ENCODE data around the gene ANKRD22. TPM values are rescaled to one million over a fixed set of nuclear protein-coding genes. Genes with fewer than 3 reads are reported as not detected.

Gene ANKRD22
- total RNA-seq, 1 experiment from 2014 or later: not detected

GRCh38 chr10:88852327-88852726, 683 bp upstream of the ANKRD22 start:
- POLR2A ChIA-PET (ENCODE audit: low non-redundant PET): no interaction called here
- no peak overlapping the region for H3K4me3 ChIP-seq (ENCODE audit: low read depth, low read length, poor library complexity, severe bottlenecking)
- H3K27ac ChIP-seq (ENCODE audit: low read depth, low read length, poor library complexity, severe bottlenecking): no peak overlapping the region
- intact Hi-C loops (cut with micrococcal nuclease; ENCODE audit: unreplicated experiment): no loop called here
- TF ChIP-seq EZH2 (IDR thresholded peaks at IDR 0.05; ENCODE audit: borderline replicate concordance, low read depth, low read length, poor library complexity, severe bottlenecking) (no peak), CTCF (conservative IDR thresholded peaks at IDR 0.05; ENCODE audit: low read depth, low read length) (no peak)
- no peaks in the 10 kb centered on the region for H3K36me3 ChIP-seq (ENCODE audit: insufficient read depth, low read length, poor library complexity, severe bottlenecking)
- H3K4me1 ChIP-seq (ENCODE audit: insufficient read depth, low read length, poor library complexity, severe bottlenecking): peaks cover 23% of the 10 kb centered on the region
- no peaks in the 10 kb centered on the region for H3K27me3 ChIP-seq (replicated peaks; ENCODE audit: insufficient read depth, low read depth, low read length, poor library complexity)
- BruUV-seq (replicated peaks): no TSS peak
- no peak for DNase-seq (ENCODE audit: low spot score)
- H3K9me3 ChIP-seq (ENCODE audit: low read depth, low read length, poor library complexity, severe bottlenecking): no peaks in the 10 kb centered on the region
- CTCF ChIA-PET: no interaction called here

GRCh38 chr10:88850712-88851111, 932 bp downstream of the ANKRD22 start:
- Histone ChIP-seq H3K4me1 (ENCODE audit: insufficient read depth, low read length, poor library complexity, severe bottlenecking) (peaks cover 23% of the 10 kb centered on the region), H3K4me3 (ENCODE audit: low read depth, low read length, poor library complexity, severe bottlenecking) (no peak overlapping the region), H3K36me3 (ENCODE audit: insufficient read depth, low read length, poor library complexity, severe bottlenecking) (no peaks in the 10 kb centered on the region), H3K27me3 (replicated peaks; ENCODE audit: insufficient read depth, low read depth, low read length, poor library complexity) (no peaks in the 10 kb centered on the region), H3K9me3 (ENCODE audit: low read depth, low read length, poor library complexity, severe bottlenecking) (no peaks in the 10 kb centered on the region), H3K27ac (ENCODE audit: low read depth, low read length, poor library complexity, severe bottlenecking) (no peak overlapping the region)
- TF ChIP-seq EZH2 (IDR thresholded peaks at IDR 0.05; ENCODE audit: borderline replicate concordance, low read depth, low read length, poor library complexity, severe bottlenecking) (no peak), CTCF (conservative IDR thresholded peaks at IDR 0.05; ENCODE audit: low read depth, low read length) (no peak)
- no TSS peak for BruUV-seq (replicated peaks)
- POLR2A ChIA-PET (ENCODE audit: low non-redundant PET): no interaction called here
- intact Hi-C loops (cut with micrococcal nuclease; ENCODE audit: unreplicated experiment): no loop called here
- no peak for DNase-seq (ENCODE audit: low spot score)
- CTCF ChIA-PET: no interaction called here

- intact Hi-C loops (cut with micrococcal nuclease; ENCODE audit: unreplicated experiment): no loop called here
- Histone ChIP-seq H3K9me3 (ENCODE audit: low read depth, low read length, poor library complexity, severe bottlenecking) (no peaks in the 10 kb centered on the region), H3K27me3 (replicated peaks; ENCODE audit: insufficient read depth, low read depth, low read length, poor library complexity) (no peaks in the 10 kb centered on the region), H3K4me1 (ENCODE audit: insufficient read depth, low read length, poor library complexity, severe bottlenecking) (peaks cover 23% of the 10 kb centered on the region), H3K27ac (ENCODE audit: low read depth, low read length, poor library complexity, severe bottlenecking) (no peak overlapping the region), H3K36me3 (ENCODE audit: insufficient read depth, low read length, poor library complexity, severe bottlenecking) (no peaks in the 10 kb centered on the region), H3K4me3 (ENCODE audit: low read depth, low read length, poor library complexity, severe bottlenecking) (no peak overlapping the region)
- POLR2A ChIA-PET (ENCODE audit: low non-redundant PET): no interaction called here
- no TSS peak for BruUV-seq (replicated peaks)
- no peak for TF ChIP-seq EZH2 (IDR thresholded peaks at IDR 0.05; ENCODE audit: borderline replicate concordance, low read depth, low read length, poor library complexity, severe bottlenecking)
- TF ChIP-seq CTCF (conservative IDR thresholded peaks at IDR 0.05; ENCODE audit: low read depth, low read length): no peak
- no peak for DNase-seq (ENCODE audit: low spot score)
- CTCF ChIA-PET: no interaction called here
These were observed 2.4 kb downstream of the ANKRD22 start for GRCh38 chr10:88849234-88849633.

Data from A673 (cell line).